Activated CD8-positive, alpha-beta memory T cell treated with anti-CD3 and anti-CD28 coated beads, Interleukin-2, amount 50 U/mL, for 4 hours (primary cell): ENCODE measurements around the gene PTPRJ.
"Not testable (repeated sequence)": the region's sequence is repeated elsewhere in the genome, so short reads cannot be mapped to it uniquely, and the experiment has no call there.

Source experiments
- DNase-seq: peaks from one replicate; pipeline ENCODE4 v3.0.0-alpha.2; 2020

The PTPRJ gene

DNA sequence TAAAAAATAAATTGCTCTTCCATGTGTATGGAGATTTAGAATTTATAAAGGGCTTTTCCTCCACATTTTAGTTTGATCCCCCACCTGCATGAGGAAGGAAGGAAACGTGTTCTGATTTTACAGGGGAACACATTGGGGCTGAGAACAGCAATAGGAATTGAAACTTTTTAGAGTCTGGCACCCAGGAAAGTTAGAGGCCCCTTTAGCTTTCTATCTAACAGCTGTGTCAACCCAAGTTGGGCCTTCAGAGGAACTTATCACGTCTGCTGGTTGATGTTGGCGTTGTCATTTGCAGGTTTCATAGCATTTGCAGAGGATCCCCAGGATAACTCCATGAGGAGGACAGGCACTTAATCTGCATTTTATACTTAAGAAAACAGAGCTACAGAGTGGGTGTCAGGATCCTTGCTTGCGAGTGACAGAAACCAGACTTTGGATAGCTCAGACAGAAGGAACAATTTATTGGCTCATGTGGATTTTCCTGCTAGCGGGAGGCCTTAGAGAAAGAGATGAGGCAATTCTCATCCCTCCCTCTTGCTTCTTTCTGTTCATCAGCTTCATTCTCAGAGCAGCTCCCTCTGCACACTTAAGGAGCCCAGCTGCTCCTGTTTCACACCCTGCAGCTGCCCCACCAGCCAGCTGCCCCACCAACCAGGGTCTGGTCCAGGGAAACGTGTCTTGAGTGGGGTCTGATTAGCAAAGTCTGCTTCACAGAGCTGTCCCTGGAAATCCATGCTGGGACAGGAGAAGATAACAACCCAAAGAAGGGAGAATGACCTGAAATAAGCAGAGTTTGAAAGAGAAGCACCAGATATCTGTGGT is 143.8 kb downstream of the PTPRJ start:
- DNase-seq = no peak

GRCh38 chr11:48124880-48125279 is 144.5 kb downstream of the PTPRJ start:
- DNase-seq = no peak

- no peak for DNase-seq
Observed at GRCh38 chr11:48125866-48126265, 145.5 kb downstream of the PTPRJ start.

DNA sequence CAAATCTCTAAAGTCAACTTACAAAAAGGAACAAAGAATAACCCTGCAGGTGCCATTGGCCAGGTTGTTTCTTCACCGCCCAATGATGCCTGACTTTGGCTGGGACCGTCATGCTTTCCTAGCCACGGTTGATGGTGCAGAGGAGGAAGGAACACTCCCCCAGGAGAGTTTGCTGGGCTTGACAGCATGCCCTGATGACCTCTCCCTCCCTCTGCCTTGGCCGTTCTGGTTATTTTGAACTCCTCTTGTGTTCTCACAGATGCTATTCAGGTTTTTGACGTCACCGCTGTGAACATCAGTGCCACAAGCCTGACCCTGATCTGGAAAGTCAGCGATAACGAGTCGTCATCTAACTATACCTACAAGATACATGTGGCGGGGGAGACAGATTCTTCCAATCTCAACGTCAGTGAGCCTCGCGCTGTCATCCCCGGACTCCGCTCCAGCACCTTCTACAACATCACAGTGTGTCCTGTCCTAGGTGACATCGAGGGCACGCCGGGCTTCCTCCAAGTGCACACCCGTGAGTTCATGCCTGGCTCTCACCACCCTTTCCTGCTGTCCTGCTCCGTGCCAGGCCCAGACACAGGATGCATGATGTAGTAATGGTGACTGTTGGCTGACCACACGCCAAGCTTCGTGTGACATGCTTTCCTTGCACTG is 147.3 kb downstream of the PTPRJ start:
- DNase-seq = no peak

- DNase-seq = no peak
Observed at GRCh38 chr11:48129697-48130395, 149.5 kb downstream of the PTPRJ start.

DNA sequence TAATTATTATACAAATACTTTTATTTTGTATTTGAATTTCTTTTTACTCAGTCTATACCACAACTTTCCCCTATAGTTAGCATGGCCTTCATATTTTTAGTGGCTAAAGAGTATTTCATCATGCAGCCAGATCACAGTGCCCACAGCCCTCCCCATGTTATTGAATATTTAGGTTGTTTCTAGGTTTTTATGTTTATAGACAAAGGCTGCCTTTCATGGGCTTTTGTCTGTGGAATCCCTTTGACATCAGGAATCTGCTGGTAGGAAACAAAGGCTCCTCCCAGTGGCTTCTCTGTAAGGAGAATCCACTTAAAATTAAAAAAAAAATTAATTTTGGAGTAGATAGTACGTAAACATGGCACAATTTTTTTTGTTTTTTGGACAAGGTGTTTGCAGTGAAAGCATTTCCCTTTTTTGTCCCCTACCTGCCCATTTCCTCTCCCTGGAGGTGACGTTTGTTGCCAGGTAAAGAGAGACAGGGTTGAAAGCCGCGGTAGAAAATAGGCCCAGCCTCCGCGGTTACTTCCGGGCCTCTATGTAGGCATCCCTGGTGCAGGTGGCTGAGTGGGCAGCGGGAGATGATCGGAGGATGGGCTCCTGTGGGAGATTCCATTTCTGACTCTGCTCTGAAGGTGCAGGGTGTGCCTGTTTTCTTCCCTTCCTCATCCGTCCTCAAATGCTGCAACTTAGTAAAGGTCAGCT is 154.0 kb downstream of the PTPRJ start:
- no peak for DNase-seq

DNA sequence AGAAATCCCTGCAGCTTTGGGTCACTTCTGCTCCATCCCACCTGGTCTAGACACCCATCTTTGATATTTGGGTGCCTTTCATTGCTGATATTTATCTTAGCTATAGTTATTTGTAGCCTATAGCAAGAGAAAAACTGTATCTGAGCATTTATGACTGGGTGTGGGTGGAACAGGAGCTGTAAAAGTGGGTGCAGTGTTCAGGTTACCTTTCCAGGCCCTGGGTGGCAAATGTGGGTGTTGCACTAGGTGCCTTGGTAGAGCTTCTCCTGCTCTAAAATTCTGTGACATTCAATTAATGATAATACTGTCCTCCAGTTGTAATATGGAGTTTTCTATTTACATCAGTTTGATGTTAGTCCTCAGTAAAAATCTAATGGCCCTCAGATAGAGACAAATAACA is 157.9 kb downstream of the PTPRJ start:
- DNase-seq = no peak

DNA sequence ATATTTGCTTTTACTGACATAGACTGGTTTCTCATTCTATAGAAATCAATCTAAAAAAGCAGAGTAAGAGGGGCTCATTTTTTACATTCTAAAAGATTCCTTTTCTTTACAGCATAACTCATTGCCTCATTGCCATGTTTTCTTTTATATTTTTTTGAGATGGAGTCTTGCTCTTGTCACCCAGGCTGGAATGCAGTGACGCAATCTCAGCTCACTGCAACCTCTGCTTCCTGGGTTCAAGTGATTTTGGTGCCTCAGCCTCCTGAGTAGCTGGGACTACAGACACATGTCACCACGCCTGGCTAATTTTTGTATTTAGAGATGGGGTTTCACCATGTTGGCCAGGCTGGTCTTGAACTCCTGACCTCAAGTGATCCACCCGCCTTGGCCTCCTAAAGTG is 159.5 kb downstream of the PTPRJ start:
- DNase-seq = not testable (repeated sequence)

DNA sequence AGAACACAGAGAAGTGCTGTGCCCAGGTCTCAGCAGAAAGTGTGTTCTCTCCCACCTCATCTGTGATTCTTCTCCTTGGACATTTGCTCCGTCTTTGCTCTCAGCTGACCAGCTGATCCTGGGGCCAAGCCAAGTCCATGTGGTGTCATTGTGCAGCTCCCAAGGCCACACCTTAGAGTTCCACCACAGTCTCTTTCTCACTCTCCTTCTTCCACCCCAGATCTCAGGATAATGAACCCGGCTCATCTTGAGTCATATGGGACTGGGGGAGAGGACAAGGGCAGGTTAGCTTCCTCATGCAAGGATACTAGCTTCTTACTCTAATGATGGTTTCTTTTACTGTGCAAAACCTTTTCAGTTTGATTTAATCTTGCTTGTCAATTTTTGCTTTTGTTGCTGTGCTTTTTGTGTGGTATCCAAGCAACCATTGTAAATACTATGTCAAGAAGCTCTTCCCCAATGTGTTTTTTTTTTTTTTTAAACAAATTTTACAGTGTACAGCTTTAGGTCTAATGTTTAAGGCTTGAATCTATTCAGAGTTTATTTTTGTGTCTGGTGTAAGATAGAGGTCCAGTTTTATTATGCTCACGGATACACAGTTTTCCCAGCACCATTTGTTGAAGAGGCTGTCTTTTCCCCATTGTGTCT is 161.2 kb downstream of the PTPRJ start:
- no peak for DNase-seq

- DNase-seq = no peak
Observed at GRCh38 chr11:48142889-48143288, 162.5 kb downstream of the PTPRJ start.

GRCh38 chr11:48148749-48149148 is 168.4 kb downstream of the PTPRJ start:
- no peak for DNase-seq

GRCh38 chr11:48150213-48150612 is 169.9 kb downstream of the PTPRJ start:
- DNase-seq = no peak

GRCh38 chr11:48154151-48154550 is 173.8 kb downstream of the PTPRJ start:
- DNase-seq = no peak

GRCh38 chr11:48161951-48162884 is 181.9 kb downstream of the PTPRJ start:
- DNase-seq = no peak

- DNase-seq = no peak
Observed at GRCh38 chr11:48162885-48163268, 182.5 kb downstream of the PTPRJ start.

- DNase-seq = no peak
Observed at GRCh38 chr11:48163360-48164100, 183.2 kb downstream of the PTPRJ start.

GRCh38 chr11:48164836-48165235 is 184.5 kb downstream of the PTPRJ start:
- DNase-seq = no peak

GRCh38 chr11:48165426-48165825 is 185.1 kb downstream of the PTPRJ start:
- DNase-seq = no peak

DNA sequence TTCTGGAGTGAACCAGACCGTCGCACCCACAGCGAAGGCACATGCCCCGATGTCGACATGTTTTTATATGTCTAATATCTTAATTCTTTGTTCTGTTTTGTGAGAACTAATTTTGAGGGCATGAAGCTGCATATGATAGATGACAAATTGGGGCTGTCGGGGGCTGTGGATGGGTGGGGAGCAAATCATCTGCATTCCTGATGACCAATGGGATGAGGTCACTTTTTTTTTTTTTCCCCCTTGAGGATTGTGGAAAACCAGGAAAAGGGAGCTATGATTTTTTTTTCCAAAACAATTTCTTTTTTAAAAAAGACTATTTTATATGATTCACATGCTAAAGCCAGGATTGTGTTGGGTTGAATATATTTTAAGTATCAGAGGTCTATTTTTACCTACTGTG is 187.0 kb downstream of the PTPRJ start:
- no peak for DNase-seq

GRCh38 chr11:48168815-48169214 is 188.5 kb downstream of the PTPRJ start:
- DNase-seq = no peak

GRCh38 chr11:48169259-48169658 is 188.9 kb downstream of the PTPRJ start:
- no peak for DNase-seq
